HG02973 (cell line): ENCODE data around the gene FXYD4.
A peak's percentile ranks its signal among the peaks of the same experiment; 100 is the strongest.

Source experiments
- ATAC-seq: cut with Tn5 transposase; IDR thresholded peaks from one replicate; pipeline ENCODE4 v1.9.1; 2021; ENCODE audit warnings: moderate library complexity; ENCODE audit not compliant: unreplicated experiment

The FXYD4 gene

GRCh38 chr10:43343126-43343525 lies 28.3 kb upstream of the FXYD4 start:
- ATAC-seq = no peak

DNA sequence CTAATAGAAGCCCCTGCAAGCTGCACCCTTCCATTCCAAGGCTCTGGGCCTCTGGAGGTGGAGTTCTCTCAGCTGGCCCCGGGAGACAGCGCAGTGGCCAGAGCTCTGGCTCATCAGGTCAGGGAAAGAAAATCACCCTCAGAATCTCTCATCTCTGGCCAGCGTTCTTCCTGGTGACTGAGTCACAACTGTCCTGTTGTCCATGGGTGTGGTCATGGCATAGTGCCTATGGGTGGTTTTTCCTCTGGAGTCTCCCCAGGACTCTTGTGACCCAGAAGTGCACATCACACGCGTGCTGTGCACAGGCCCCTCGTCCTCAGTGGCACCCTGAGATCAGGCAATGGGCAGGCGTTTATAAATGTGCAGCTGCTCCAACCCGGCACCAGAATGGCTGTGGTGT lies 27.4 kb upstream of the FXYD4 start:
- ATAC-seq = no peak

DNA sequence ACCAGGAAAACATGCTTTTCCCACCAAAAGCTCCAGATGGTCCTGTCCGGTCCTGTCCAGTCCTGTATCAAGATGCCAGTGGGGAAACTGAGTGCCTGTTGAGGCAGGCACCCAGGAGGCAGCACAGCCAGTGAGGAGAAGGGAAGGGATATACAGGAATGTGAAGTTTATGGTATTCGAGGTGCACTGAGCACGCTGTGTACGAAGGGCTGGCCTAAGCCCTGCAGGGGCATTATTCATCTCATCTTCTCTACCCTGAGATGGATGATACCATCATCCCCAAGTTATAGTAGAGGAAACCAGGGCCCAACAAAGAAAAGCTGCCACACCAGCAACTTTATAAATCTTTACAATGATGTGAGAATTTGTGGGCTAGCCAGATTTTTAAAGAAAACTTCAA lies 23.4 kb upstream of the FXYD4 start:
- no peak for ATAC-seq

- peak; percentile 100 for ATAC-seq
Measured at GRCh38 chr10:43348511-43349312, 22.7 kb upstream of the FXYD4 start.

GRCh38 chr10:43350156-43350555 lies 21.3 kb upstream of the FXYD4 start:
- ATAC-seq = no peak

GRCh38 chr10:43350686-43351085 lies 20.8 kb upstream of the FXYD4 start:
- no peak for ATAC-seq

GRCh38 chr10:43351301-43351700 lies 20.1 kb upstream of the FXYD4 start:
- ATAC-seq = no peak

GRCh38 chr10:43352951-43353350 lies 18.5 kb upstream of the FXYD4 start:
- no peak for ATAC-seq

DNA sequence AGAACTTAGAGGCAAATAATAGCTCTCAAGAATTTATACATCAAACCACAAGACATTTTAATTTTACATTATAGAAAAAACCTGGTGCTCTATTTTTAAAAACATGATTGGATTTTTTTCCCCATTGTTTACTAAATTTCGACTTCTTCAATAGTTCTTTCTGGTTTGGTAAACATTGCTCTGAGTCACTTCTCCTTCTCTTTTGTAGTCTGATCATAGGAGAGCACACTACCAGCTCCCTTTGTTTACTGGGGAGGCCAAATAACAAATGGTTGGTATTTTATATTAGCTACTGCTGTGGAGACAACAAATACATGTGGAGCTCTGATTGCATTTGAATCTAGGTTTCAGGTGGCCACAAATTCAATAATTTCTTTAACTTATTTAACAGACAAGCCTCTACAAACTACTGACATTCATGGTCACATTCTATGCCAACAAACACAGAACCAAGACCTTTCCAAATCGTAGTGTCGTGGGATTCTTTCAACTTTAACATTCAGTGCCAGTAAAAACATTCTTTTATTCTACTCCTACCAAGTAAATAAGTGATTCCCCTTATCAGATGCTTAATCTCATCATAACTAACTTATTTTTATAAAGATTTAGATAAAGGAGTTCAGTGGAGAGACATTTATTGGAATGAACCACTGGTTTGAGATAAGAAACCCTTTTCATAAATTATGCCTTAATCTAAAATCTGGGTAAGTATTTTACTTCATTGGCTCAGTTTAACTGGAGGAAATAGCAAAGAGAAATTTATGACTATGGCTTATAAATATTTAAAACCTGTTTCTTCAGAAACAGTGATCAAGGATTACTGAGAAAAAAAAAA lies 17.7 kb upstream of the FXYD4 start:
- no peak for ATAC-seq

DNA sequence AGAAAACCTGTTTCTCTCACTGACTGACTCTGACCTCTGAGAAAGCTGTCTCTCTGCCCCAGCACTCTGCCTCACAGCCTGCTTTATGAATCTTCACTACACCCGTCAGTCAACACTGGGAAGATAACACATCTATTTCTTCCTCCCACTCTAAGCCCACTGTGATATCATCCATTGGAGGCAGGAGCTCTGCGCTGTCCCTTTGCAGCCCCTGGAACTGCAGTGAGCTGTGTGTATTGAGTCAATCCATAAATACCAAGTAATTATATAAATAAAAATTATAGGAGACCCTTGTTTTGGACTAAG lies 17.2 kb upstream of the FXYD4 start:
- ATAC-seq = no peak

- no peak for ATAC-seq
Measured at GRCh38 chr10:43354879-43355380, 16.5 kb upstream of the FXYD4 start.

- ATAC-seq = no peak
Measured at GRCh38 chr10:43355749-43356371, 15.6 kb upstream of the FXYD4 start.

DNA sequence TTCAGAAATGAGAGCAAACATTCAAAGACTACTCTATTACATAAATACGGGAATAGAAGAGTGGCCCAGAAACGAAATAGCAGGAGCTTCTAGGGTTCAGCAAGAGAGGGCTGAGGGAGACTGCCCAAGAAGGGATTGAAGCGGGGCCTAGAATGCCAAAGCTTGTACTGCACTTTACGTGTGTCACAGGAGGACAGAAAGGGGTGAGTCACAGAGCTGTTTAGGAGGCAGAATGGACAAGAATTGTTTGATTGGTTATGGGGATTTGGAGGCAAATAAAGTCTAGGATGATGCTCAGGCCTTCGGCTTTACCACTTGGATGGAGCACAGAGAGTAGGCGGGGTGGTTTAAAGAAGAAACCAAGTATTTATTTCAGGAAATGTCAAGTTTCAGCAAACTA lies 11.3 kb upstream of the FXYD4 start:
- ATAC-seq = no peak

DNA sequence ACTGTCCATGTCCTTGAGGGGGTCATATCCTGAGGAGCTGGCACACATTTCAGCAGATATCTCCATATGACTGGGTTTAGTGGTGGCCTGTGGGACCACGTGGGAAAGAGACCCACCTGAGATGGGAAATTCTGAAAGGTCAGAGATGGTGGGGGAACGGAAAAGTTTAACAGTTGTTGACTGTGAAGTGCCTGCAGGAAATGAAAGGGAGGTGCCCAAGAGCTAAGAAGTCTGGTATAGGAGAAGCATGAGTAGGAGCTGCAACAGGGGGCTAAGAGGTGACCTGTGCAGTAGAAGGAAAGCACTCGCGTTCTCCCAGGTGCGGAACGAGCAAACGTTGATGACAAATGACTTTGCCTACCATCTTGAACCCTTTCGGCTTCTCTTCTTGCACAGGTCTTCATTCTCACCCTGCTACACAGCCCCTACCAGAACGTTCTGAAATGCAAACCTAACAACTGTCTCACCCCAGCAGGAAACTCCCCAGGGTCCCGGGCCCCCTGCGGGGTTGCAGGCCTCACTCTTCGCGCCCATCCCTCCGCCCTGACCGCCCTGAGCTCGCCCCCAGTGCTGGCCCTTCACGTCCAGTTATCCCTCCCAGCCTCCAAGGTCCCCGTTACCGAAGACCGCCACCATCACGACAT lies 9.8 kb upstream of the FXYD4 start:
- no peak for ATAC-seq

GRCh38 chr10:43362191-43362839 lies 9.1 kb upstream of the FXYD4 start:
- peak; percentile 93 for ATAC-seq

DNA sequence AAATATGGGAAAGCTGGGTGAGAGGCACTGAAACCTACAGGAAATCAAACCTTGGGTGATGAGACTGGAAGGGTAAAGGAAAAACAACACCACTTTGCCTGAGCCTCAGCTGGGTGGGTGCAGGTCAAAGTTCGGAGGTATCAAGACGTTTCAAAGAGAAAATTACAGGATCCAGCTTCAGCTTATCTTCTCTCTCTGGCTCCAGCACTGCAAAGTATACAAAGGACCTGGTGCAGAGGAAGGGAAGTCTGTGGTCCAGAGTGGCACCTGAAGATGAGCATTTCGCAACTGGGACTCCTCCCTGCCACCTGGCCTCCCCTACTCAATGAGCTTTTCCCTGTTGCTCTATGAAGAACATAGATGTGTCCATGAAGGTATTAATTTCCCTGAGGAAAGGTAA lies 6.4 kb upstream of the FXYD4 start:
- ATAC-seq = no peak

- ATAC-seq = no peak
Measured at GRCh38 chr10:43369921-43370320, 1.5 kb upstream of the FXYD4 start.

DNA sequence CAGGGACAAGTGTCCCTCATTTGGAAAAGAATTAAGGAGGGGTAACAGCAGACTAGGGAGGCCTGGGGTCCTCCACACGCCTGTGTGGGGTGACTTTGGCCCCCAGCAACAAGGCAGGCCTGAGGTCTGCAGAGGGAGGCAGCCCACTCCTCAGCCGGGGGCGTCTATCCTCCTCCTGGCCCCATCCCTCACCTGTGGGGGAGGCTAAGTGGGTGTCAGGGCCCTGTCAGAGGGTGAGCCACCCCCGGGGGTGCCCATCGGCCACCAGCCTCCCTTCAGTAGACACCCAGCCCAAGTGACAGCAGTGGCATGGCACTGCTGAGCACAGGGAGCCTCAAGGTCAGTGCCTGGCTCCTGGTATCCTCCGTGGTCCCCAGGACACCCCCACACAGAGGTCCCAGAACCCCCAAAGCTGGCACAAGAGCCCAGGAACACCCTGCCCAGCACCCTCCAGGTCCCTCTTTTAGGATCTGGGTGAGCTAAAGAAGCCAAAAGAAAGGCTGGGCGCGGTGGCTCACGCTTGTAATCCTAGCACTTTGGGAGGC lies 693 bp upstream of the FXYD4 start:
- no peak for ATAC-seq

DNA sequence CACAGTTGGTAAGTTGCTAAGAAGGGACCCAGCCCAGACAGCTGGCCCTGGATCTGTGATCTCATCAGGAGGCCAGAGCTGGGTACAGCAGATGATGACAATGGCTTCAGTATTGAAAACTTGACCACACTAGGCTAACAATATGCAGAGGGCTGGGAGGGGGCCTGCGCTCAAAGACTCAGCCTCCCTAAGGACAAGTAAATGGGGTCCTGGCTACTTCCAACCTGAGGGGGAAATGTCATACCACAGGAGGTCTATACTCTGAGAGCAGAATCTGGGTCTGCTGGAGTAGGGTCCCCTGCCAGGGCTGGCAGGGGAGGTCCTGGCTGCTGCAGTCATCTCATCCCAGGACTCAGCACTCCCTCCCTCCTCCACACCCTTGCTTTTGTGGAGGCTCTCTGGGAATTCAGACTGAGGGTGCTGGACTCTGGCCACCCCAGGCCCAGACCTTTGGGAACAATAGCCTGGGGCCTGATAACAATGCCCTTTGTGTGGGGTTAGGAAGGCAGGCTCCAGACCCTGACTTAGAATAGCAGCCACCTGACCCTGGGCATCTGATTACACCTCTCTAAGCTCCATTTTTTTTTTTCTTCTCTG lies 1.4 kb downstream of the FXYD4 start:
- no peak for ATAC-seq

DNA sequence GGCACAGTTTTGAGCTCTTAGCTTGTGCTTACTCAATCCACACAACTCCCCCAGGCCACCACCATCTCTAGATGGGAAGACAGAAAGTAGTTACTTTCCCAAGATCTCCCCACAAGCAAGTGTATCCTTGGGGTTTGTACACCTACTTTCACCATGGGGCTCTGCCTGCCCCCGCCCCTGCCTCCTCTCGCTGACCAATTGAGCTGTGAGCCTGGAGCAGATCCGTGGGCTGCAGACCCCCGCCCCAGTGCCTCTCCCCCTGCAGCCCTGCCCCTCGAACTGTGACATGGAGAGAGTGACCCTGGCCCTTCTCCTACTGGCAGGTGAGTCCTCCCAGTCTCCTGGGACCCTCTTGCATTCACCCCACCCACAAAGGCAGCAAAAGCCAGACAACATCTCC lies 2.0 kb downstream of the FXYD4 start:
- no peak for ATAC-seq
